C4-2B (cell line): Measurements from ENCODE around the gene HEYL.

Experiments used
- ZFX ChIP-seq: fragments of 450-650 bp; IDR thresholded peaks from 2 replicates; pipeline ENCODE4 v1.6.1; 2017
- TF ChIP-seq, protein P1 (sequence below): fragments of 450-650 bp; conservative IDR thresholded peaks from 2 replicates; pipeline ENCODE4 v1.5.1; 2017; ENCODE audit warnings: mild to moderate bottlenecking

DNA sequence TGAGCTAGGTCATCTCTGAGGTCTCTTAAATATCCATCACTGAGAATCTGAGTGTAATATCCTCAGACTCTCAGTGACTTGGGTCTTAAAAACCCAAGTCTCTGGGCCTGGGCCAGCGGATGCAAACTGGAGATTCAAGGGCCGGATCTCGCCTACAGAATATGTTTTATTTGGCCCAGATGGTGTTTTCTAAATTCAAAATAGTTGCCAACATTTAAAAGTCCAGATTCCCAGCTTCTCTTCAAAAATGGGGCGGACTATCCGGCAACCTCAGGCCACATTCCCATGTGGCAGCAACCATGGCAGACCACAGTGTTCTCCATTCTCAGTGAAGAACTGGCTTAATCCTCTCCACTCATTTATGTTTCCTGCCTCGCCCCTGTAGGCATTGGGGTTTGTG lies 12.7 kb upstream of the HEYL start:
- TF ChIP-seq, protein P1, sequence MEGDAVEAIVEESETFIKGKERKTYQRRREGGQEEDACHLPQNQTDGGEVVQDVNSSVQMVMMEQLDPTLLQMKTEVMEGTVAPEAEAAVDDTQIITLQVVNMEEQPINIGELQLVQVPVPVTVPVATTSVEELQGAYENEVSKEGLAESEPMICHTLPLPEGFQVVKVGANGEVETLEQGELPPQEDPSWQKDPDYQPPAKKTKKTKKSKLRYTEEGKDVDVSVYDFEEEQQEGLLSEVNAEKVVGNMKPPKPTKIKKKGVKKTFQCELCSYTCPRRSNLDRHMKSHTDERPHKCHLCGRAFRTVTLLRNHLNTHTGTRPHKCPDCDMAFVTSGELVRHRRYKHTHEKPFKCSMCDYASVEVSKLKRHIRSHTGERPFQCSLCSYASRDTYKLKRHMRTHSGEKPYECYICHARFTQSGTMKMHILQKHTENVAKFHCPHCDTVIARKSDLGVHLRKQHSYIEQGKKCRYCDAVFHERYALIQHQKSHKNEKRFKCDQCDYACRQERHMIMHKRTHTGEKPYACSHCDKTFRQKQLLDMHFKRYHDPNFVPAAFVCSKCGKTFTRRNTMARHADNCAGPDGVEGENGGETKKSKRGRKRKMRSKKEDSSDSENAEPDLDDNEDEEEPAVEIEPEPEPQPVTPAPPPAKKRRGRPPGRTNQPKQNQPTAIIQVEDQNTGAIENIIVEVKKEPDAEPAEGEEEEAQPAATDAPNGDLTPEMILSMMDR: no peak
- no peak for TF ChIP-seq ZFX
